H9 (cell line): Measurements from ENCODE around the gene NUDT22. TPM values are rescaled to one million over a fixed set of nuclear protein-coding genes. Genes with fewer than 3 reads are reported as not detected.

Experiments used
- DNase-seq: peaks from one replicate; pipeline ENCODE4 v3.0.0-alpha.2; 2017
- H2AFZ ChIP-seq: one replicate; pipeline ENCODE4 v1.6.1; 2013; ENCODE audit warnings: mild to moderate bottlenecking, low read length, control low read depth, moderate library complexity
- H2AK5ac ChIP-seq: 2 replicates; pipeline ENCODE4 v1.6.1; 2013; ENCODE audit warnings: low read length, control low read depth, mixed read lengths; ENCODE audit not compliant: insufficient read length
- H2BK120ac ChIP-seq: one replicate; pipeline ENCODE4 v1.6.1; 2013; ENCODE audit warnings: low read depth, mild to moderate bottlenecking, low read length, control low read depth, inconsistent platforms; ENCODE audit not compliant: poor library complexity, severe bottlenecking
- H2BK12ac ChIP-seq: 2 replicates; pipeline ENCODE4 v1.6.1; 2013; ENCODE audit warnings: low read length, control low read depth, mixed read lengths, low read depth; ENCODE audit not compliant: insufficient read length
- H2BK15ac ChIP-seq: 2 replicates; pipeline ENCODE4 v1.6.1; 2013; ENCODE audit warnings: low read depth, low read length, control low read depth
- H2BK20ac ChIP-seq: one replicate; pipeline ENCODE4 v1.6.1; 2013; ENCODE audit warnings: low read depth, mild to moderate bottlenecking, low read length, control low read depth, inconsistent platforms; ENCODE audit not compliant: poor library complexity, severe bottlenecking
- H2BK5ac ChIP-seq: 2 replicates; pipeline ENCODE4 v1.6.1; 2013; ENCODE audit warnings: low read length, control low read depth, mixed read lengths; ENCODE audit not compliant: insufficient read length
- H3K14ac ChIP-seq: 2 replicates; pipeline ENCODE4 v1.6.1; 2013; ENCODE audit warnings: low read length, control low read depth; ENCODE audit not compliant: insufficient read depth
- H3K18ac ChIP-seq: 2 replicates; pipeline ENCODE4 v1.6.1; 2013; ENCODE audit warnings: low read depth, mild to moderate bottlenecking, mixed read lengths, low read length, control low read depth; ENCODE audit not compliant: insufficient read length
- H3K23ac ChIP-seq: 2 replicates; pipeline ENCODE4 v1.6.1; 2013; ENCODE audit warnings: low read length, control low read depth, mixed read lengths, low read depth; ENCODE audit not compliant: insufficient read length
- H3K23me2 ChIP-seq: 2 replicates; pipeline ENCODE4 v1.6.1; 2013; ENCODE audit warnings: low read depth, mild to moderate bottlenecking, mixed read lengths, low read length, control low read depth; ENCODE audit not compliant: insufficient read length, poor library complexity, severe bottlenecking
- H3K27ac ChIP-seq: 2 replicates; pipeline ENCODE4 v1.5.1; 2013; ENCODE audit warnings: low read length, control low read depth, mixed read lengths, low read depth; ENCODE audit not compliant: insufficient read length
- H3K27me3 ChIP-seq: 2 replicates; pipeline ENCODE4 v1.6.1; 2013; ENCODE audit warnings: low read length, control low read depth, inconsistent platforms; ENCODE audit not compliant: insufficient read depth
- H3K4ac ChIP-seq: 2 replicates; pipeline ENCODE4 v1.6.1; 2013; ENCODE audit warnings: low read depth, mild to moderate bottlenecking, control low read depth, inconsistent platforms, low read length, moderate library complexity
- H3K4me1 ChIP-seq: 2 replicates; pipeline ENCODE4 v1.6.1; 2013; ENCODE audit warnings: low read length, control low read depth, inconsistent platforms; ENCODE audit not compliant: insufficient read depth
- H3K4me2 ChIP-seq: 2 replicates; pipeline ENCODE4 v1.6.1; 2013; ENCODE audit warnings: low read length, control low read depth, mixed read lengths; ENCODE audit not compliant: insufficient read length, insufficient read depth
- H3K56ac ChIP-seq: 2 replicates; pipeline ENCODE4 v1.6.1; 2013; ENCODE audit warnings: low read depth, mild to moderate bottlenecking, mixed read lengths, low read length, control low read depth; ENCODE audit not compliant: insufficient read length
- H3K79me1 ChIP-seq: 2 replicates; pipeline ENCODE4 v1.6.1; 2013; ENCODE audit warnings: low read depth, mild to moderate bottlenecking, moderate library complexity, low read length, control low read depth, inconsistent platforms; ENCODE audit not compliant: insufficient read depth, poor library complexity, severe bottlenecking
- H3K79me2 ChIP-seq: 2 replicates; pipeline ENCODE4 v1.6.1; 2013; ENCODE audit warnings: low read length, control low read depth, inconsistent platforms; ENCODE audit not compliant: insufficient read depth
- H3K9ac ChIP-seq: 2 replicates; pipeline ENCODE4 v1.6.1; 2013; ENCODE audit warnings: low read length, control low read depth, mixed read lengths; ENCODE audit not compliant: insufficient read length; ENCODE audit errors: extremely low read depth
- H3K9me3 ChIP-seq: one replicate; pipeline ENCODE4 v1.6.1; 2013; ENCODE audit warnings: low read depth, low read length, inconsistent platforms; ENCODE audit not compliant: control insufficient read depth
- H3T11ph ChIP-seq: one replicate; pipeline ENCODE4 v1.6.1; 2013; ENCODE audit warnings: mild to moderate bottlenecking, low read length, control low read depth, inconsistent platforms
- H4K20me1 ChIP-seq: one replicate; pipeline ENCODE4 v1.6.1; 2013; ENCODE audit not compliant: control insufficient read depth, insufficient read length, insufficient read depth
- H4K5ac ChIP-seq: 2 replicates; pipeline ENCODE4 v1.6.1; 2013; ENCODE audit warnings: low read depth, mild to moderate bottlenecking, mixed read lengths, low read length, control low read depth; ENCODE audit not compliant: insufficient read length
- H4K8ac ChIP-seq: replicated peaks from 2 replicates; pipeline ENCODE4 v1.6.1; 2013; ENCODE audit warnings: low read length, control low read depth, mixed read lengths, low read depth; ENCODE audit not compliant: insufficient read length
- H4K91ac ChIP-seq: 2 replicates; pipeline ENCODE4 v1.6.1; 2013; ENCODE audit warnings: low read depth, mild to moderate bottlenecking, moderate library complexity, mixed read lengths, low read length, control low read depth; ENCODE audit not compliant: insufficient read length
- H3K27ac Mint-ChIP-seq, 3 experiments: 2 replicates in 2 of 3; 3 replicates in 1 of 3; pipeline ENCODE4 v1.8.0; 2020 to 2021; ENCODE audit warnings: mixed read lengths in 3 of 3, mild to moderate bottlenecking in 1 of 3, moderate library complexity in 1 of 3
- H3K27me3 Mint-ChIP-seq: 2 replicates; pipeline ENCODE4 v1.8.0; 2021; ENCODE audit warnings: low read depth, mild to moderate bottlenecking, moderate library complexity, mixed read lengths
- H3K36me3 Mint-ChIP-seq, 3 experiments: 2 replicates in 2 of 3; 3 replicates in 1 of 3; pipeline ENCODE4 v1.8.0; 2020 to 2021; ENCODE audit warnings: low read depth in 3 of 3, mixed read lengths in 3 of 3; ENCODE audit not compliant: insufficient read depth in 1 of 3
- H3K4me1 Mint-ChIP-seq, 2 experiments: 2 replicates each; pipeline ENCODE4 v1.8.0; 2020; ENCODE audit warnings: mixed read lengths in 2 of 2
- H3K4me3 Mint-ChIP-seq, 2 experiments: 2 replicates in 1 of 2; 3 replicates in 1 of 2; pipeline ENCODE4 v1.8.0; 2020 to 2021; ENCODE audit warnings: mild to moderate bottlenecking in 2 of 2, mixed read lengths in 2 of 2, moderate library complexity in 1 of 2
- H3K9me3 Mint-ChIP-seq, 2 experiments: 2 replicates in 1 of 2; 3 replicates in 1 of 2; pipeline ENCODE4 v1.8.0; 2020; ENCODE audit warnings: mild to moderate bottlenecking in 2 of 2, mixed read lengths in 2 of 2, moderate library complexity in 1 of 2
- CTCF ChIP-seq: fragments of 200-600 bp; sonication (generic); conservative IDR thresholded peaks from 3 replicates; pipeline ENCODE4 v1.8.0; 2021; ENCODE audit warnings: antibody characterized with exemption, mild to moderate bottlenecking
- WGBS: extraction: QIAGEN DNeasy Blood & Tissue Kit; methylation state at CpG from one replicate; pipeline ENCODE4 v1.1.7; 2013; ENCODE audit warnings: missing lambda C conversion rate, low lambda C conversion rate, mixed read lengths; ENCODE audit not compliant: insufficient read length; ENCODE audit errors: extremely low coverage; 5-methylcytosine and 5-hydroxymethylcytosine counted together
- total RNA-seq: library from RNA; stranded (reverse); gene quantifications from 2 replicates; pipeline ENCODE4 v1.2.1, GENCODE V29; 2021

NUDT22 gene
- total RNA-seq, 1 experiment from 2014 or later = 39.6 TPM

DNA sequence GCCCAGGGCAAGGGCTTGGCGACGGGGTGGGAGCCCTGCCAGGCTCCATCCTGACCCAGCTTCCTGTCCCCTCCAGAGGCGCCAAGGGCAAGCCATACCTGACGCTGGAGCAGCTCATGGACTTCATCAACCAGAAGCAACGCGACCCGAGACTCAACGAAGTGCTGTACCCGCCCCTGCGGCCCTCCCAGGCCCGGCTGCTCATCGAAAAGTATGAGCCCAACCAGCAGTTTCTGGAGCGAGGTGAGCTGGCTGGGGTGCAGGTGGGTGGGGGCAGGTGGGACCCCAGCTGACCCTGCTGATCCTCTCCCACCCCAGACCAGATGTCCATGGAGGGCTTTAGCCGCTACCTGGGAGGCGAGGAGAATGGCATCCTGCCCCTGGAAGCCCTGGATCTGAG is 30.2 kb downstream of the NUDT22 start:
- Histone ChIP-seq H2BK20ac (no peak overlapping the region), H2AFZ (no peak overlapping the region), H3K4me1 (no peaks in the 10 kb centered on the region), H3K4me2 (no peak overlapping the region), H2BK5ac (no peak overlapping the region), H2BK12ac (no peak overlapping the region), H3K9me3 (no peaks in the 10 kb centered on the region), H3K79me1 (peaks cover 3% of the 10 kb centered on the region), H3T11ph (no peak overlapping the region), H3K27me3 (no peaks in the 10 kb centered on the region), H2AK5ac (no peak overlapping the region), H3K23me2 (peaks cover 8% of the 10 kb centered on the region), H3K14ac (no peak overlapping the region), H3K27ac (no peak overlapping the region), H3K56ac (no peak overlapping the region), H2BK120ac (no peak overlapping the region), H3K18ac (no peak overlapping the region), H3K4ac (no peak overlapping the region), H4K20me1 (no peaks in the 10 kb centered on the region), H3K79me2 (no peaks in the 10 kb centered on the region; the same call in 1 of the 2 replicates), H3K23ac (no peak overlapping the region), H2BK15ac (no peak overlapping the region), H4K5ac (no peak overlapping the region), H4K8ac (no peak overlapping the region), H4K91ac (no peak overlapping the region), H3K9ac (no peak overlapping the region)
- Mint-ChIP-seq H3K9me3 (no peaks in the 10 kb centered on the region), H3K27me3 (no peaks in the 10 kb centered on the region), H3K27ac (peak overlapping the region in 1 of 3 experiments; percentile 59; a peak in 1 of 7 replicates), H3K36me3 (peaks cover 39 to 69% (median 54%) of the 10 kb centered on the region in 3 experiments; a peak in 6 of 7 replicates), H3K4me3 (no peak overlapping the region), H3K4me1 (peaks cover 6 to 14% of the 10 kb centered on the region in 2 experiments)
- TF ChIP-seq CTCF = no peak
- DNase-seq = no peak
- no CpG with 5 or more reads among the region's 15 CpGs for WGBS
